AG09319 (cell line): ENCODE measurements around the gene PCDH15.

Source experiments
- DNase-seq: peaks from one replicate; pipeline ENCODE4 v3.0.0-alpha.2; 2010; ENCODE audit warnings: low read depth; ENCODE audit errors: extremely low read depth
- CTCF ChIP-seq: IDR thresholded peaks from 2 replicates; pipeline ENCODE4 v1.5.1; 2011; ENCODE audit warnings: low read depth, mild to moderate bottlenecking, inconsistent platforms, low read length, moderate library complexity

Gene PCDH15

GRCh38 chr10:54091237-54091636, 709.8 kb downstream of the PCDH15 start:
- no peak for DNase-seq
- no peak for TF ChIP-seq CTCF

- TF ChIP-seq CTCF, result no peak
- DNase-seq, result no peak
Measured at GRCh38 chr10:54081950-54082349, 719.1 kb downstream of the PCDH15 start.

GRCh38 chr10:54067361-54067760, 733.7 kb downstream of the PCDH15 start:
- no peak for DNase-seq
- no peak for TF ChIP-seq CTCF

DNA sequence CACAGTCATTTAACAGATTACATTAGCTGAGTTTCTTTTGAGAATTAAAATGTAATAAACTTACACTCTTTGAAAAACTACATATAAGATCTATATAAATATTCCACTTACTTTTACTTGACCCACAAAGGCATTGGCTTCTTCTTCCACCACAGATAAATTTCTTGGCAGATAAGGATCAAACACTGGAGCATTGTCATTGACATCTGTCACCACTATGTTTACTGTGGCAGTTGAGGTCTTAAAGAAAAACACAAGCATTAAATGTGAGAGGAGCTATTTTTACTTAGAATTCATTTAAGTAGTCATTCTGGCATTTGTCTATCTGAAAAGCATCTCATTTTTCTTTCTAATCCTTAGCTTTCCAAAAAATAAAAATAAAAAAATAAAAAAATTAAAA, 734.4 kb downstream of the PCDH15 start:
- no peak for TF ChIP-seq CTCF
- no peak for DNase-seq

DNA sequence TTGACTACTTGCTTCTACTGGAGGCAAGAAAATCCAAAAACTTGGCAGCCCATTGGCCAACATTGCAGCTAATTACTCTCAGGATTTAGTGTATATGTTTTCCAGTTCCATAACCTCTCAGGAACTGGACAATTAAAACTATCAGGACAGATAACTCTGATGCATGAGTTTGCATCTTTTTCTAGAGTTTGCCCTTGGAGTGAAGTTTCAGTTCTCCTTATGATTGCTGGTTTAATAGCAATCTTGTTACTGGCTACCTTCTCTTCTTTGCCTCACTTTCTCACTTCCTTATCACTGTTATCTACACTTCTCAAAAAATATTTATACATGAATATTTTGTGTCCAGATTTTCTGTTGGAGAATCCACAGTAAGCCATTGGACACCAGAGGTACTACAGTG, 735.9 kb downstream of the PCDH15 start:
- no peak for TF ChIP-seq CTCF
- no peak for DNase-seq

GRCh38 chr10:54064215-54064614, 736.8 kb downstream of the PCDH15 start:
- DNase-seq, result no peak
- no peak for TF ChIP-seq CTCF

- no peak for DNase-seq
- TF ChIP-seq CTCF, result no peak
Measured at GRCh38 chr10:54063514-54063913, 737.5 kb downstream of the PCDH15 start.
